Tibial artery (tissue), 4 donors: ENCODE results near the gene SEMA3E.
"Not testable (repeated sequence)": the region's sequence is repeated elsewhere in the genome, so short reads cannot be mapped to it uniquely, and the experiment has no call there.

ENCODE experiments used
- DNase-seq, 2 donors: peaks; one replicate each; pipeline ENCODE4 v3.0.0-alpha.2; 2019
- H3K27ac ChIP-seq, 2 donors: fragments of 200-600 bp; sonication (generic) in 1 of 2; 1 replicate in 1 of 2; 2 replicates in 1 of 2; pipeline ENCODE4 v1.5.1; 2018 to 2019; ENCODE audit warnings: mild to moderate bottlenecking in 1 of 2
- H3K27me3 ChIP-seq, 2 donors: fragments of 200-600 bp; sonication (generic) in 1 of 2; one replicate each; pipeline versions ENCODE4 v1.5.1 to v1.6.0; 2016 to 2019
- H3K36me3 ChIP-seq, 3 donors: fragments of 200-600 bp; sonication (generic) in 2 of 3; one replicate each; pipeline ENCODE4 v1.5.1; 2016 to 2019; ENCODE audit warnings: mild to moderate bottlenecking in 2 of 3
- H3K4me1 ChIP-seq, 4 donors: fragments of 200-600 bp; sonication (generic) in 2 of 4; 1 replicate in 3 of 4; 2 replicates in 1 of 4; pipeline ENCODE4 v1.5.1; 2016 to 2019
- H3K4me3 ChIP-seq, 2 donors: fragments of 200-600 bp; sonication (generic) in 1 of 2; 1 replicate in 1 of 2; 2 replicates in 1 of 2; pipeline ENCODE4 v1.5.1; 2018 to 2019; ENCODE audit warnings: mild to moderate bottlenecking in 2 of 2
- H3K9me3 ChIP-seq, 3 donors: fragments of 200-600 bp; sonication (generic) in 1 of 3; one replicate each; pipeline ENCODE4 v1.5.1; 2016 to 2019
- CTCF ChIP-seq, 2 experiments: fragments of 200-600 bp in 1 of 2; fragments of 450-650 bp in 1 of 2; IDR thresholded peaks; one replicate each; pipeline ENCODE4 v1.5.1; 2017 to 2019; ENCODE audit warnings: antibody characterized with exemption in 2 of 2, mild to moderate bottlenecking in 1 of 2, moderate library complexity in 1 of 2
- intact Hi-C: fragments of 100-400 bp; cut with DNase I; formaldehyde crosslinking; loops from one replicate; pipeline ENCODE4 v1.15.0; 2023; ENCODE audit warnings: low total_unique reads

Gene SEMA3E

DNA sequence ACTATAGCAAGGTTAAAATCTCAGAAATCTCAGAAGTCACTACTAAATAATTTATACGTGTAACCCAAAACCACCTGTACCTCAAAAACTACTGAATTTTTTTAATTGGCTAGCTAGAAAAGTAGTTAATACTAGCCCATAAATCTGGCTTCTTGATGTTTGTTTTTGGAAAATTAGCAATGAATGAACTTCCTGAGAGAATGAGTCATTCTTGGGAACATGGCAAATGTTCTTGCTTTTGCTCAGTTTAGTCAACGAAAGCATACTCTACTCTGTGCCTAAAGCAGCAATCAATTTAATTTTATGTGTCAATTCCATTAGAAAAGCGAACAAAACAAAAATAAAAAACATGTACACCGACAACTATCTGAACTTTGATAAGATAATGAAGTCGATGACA is 69.2 kb downstream of the SEMA3E start:
- H3K27me3 ChIP-seq: no peaks in the 10 kb centered on the region
- H3K9me3 ChIP-seq: no peaks in the 10 kb centered on the region
- no peak for TF ChIP-seq CTCF (IDR thresholded peaks at IDR 0.05)
- no peak overlapping the region for H3K4me3 ChIP-seq
- H3K27ac ChIP-seq: no peak overlapping the region
- intact Hi-C loops: no loop called here
- no peaks in the 10 kb centered on the region for H3K4me1 ChIP-seq
- H3K36me3 ChIP-seq: no peaks in the 10 kb centered on the region
- DNase-seq: no peak

DNA sequence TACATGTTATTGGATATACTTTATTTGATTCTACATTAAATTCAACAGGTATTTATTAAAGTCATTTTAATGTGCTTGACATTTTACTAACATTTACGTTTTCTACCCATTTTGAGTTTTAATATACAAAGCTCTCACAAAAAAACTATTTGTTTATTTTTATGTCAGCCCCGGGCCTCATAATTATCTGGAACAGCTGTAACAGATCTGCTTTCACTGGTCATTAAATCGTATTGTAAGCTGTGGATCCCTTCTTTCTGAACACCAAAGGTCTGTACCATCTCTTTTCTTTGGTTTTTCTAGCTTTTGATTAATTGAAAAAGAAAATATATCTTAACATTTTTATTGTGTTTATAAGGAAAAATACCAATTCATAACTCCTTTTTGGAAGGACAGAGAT is 73.5 kb downstream of the SEMA3E start:
- Histone ChIP-seq H3K9me3 (no peaks in the 10 kb centered on the region), H3K4me3 (no peak overlapping the region), H3K4me1 (no peaks in the 10 kb centered on the region), H3K27me3 (no peaks in the 10 kb centered on the region), H3K27ac (no peak overlapping the region), H3K36me3 (no peaks in the 10 kb centered on the region)
- intact Hi-C loops: no loop called here
- DNase-seq: no peak
- TF ChIP-seq CTCF (IDR thresholded peaks at IDR 0.05): no peak

GRCh38 chr7:83574616-83575015 is 74.3 kb downstream of the SEMA3E start:
- H3K4me1 ChIP-seq: no peaks in the 10 kb centered on the region
- no peaks in the 10 kb centered on the region for H3K27me3 ChIP-seq
- no peak for TF ChIP-seq CTCF (IDR thresholded peaks at IDR 0.05)
- H3K4me3 ChIP-seq: no peak overlapping the region
- intact Hi-C loops: no loop called here
- no peak for DNase-seq
- no peaks in the 10 kb centered on the region for H3K36me3 ChIP-seq
- H3K9me3 ChIP-seq: no peaks in the 10 kb centered on the region
- H3K27ac ChIP-seq: no peak overlapping the region

DNA sequence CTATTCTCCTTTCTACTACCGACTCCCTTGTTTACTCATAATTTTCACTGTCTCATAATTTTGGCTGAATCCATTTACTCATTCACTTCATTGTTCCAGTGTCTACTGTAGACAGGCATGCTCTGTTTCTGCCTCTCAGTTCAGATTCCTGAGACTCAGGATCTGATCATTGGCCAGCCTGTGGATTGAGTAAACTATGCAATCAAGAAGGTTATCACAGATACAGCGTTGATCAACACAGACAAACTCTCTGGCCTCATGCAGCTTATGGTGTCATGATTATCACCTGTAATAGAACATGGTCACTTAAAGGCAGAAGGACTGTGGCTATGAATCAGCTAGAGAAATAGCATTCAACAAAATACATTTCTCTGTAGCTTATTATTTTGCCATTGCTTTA is 86.0 kb downstream of the SEMA3E start:
- no peak for DNase-seq
- intact Hi-C loops: no loop called here

DNA sequence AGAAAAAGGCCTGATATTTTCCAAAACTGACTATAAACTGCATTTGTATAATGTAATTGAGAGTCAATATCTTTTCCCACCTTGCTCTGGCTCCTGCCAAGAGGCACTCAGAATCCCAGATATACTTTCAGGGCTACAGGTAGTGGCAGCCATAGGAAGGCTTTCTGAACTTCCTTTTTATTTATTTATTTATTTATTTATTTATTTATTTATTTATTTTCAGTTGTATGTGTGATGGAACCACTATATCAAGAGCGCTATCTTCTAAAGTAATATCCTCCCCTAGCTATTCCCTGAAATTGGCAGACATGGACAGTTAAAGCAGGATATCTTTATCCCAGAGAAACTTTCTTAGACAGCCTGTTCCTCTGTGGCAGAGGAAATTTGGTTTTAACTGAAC is 86.7 kb downstream of the SEMA3E start:
- DNase-seq: no peak
- H3K27ac ChIP-seq: no peak overlapping the region
- no peak for TF ChIP-seq CTCF (IDR thresholded peaks at IDR 0.05)
- H3K4me3 ChIP-seq: no peak overlapping the region
- intact Hi-C loops: no loop called here
- H3K27me3 ChIP-seq: no peaks in the 10 kb centered on the region
- no peaks in the 10 kb centered on the region for H3K9me3 ChIP-seq
- no peaks in the 10 kb centered on the region for H3K36me3 ChIP-seq
- no peaks in the 10 kb centered on the region for H3K4me1 ChIP-seq

More for the DNA sequence above, 86.0 kb downstream of the SEMA3E start:
- no peak overlapping the region for H3K27ac ChIP-seq
- no peaks in the 10 kb centered on the region for H3K27me3 ChIP-seq
- no peak overlapping the region for H3K4me3 ChIP-seq
- H3K9me3 ChIP-seq: no peaks in the 10 kb centered on the region
- no peak for TF ChIP-seq CTCF (IDR thresholded peaks at IDR 0.05)
- H3K36me3 ChIP-seq: no peaks in the 10 kb centered on the region
- H3K4me1 ChIP-seq: no peaks in the 10 kb centered on the region

DNA sequence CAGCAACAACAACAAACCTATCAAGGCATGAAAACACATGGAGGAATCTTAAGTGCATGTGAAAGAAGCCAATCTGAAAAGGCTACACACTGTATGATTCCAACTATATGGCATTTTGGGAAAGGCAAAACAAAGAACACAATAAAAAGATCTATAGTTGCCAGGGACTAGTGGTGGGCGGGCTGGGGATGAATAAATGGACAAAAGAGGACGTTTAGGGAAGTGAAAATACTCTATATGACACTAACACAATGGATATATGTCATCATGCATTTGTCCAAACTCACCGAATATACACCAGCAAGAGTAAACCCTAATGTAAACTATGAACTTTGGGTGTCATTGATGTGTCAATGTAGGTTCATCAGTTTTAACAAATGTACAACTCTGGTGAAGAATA is 89.1 kb downstream of the SEMA3E start:
- no peaks in the 10 kb centered on the region for H3K36me3 ChIP-seq
- no peaks in the 10 kb centered on the region for H3K27me3 ChIP-seq
- no peak for TF ChIP-seq CTCF (IDR thresholded peaks at IDR 0.05)
- no peaks in the 10 kb centered on the region for H3K9me3 ChIP-seq
- no peak overlapping the region for H3K27ac ChIP-seq
- intact Hi-C loops: loop anchor here (5.0 kb wide), 1 partner anchor 558 kb away; no protein-coding TSS in a partner anchor
- H3K4me1 ChIP-seq: no peaks in the 10 kb centered on the region
- no peak overlapping the region for H3K4me3 ChIP-seq
- DNase-seq: no peak

DNA sequence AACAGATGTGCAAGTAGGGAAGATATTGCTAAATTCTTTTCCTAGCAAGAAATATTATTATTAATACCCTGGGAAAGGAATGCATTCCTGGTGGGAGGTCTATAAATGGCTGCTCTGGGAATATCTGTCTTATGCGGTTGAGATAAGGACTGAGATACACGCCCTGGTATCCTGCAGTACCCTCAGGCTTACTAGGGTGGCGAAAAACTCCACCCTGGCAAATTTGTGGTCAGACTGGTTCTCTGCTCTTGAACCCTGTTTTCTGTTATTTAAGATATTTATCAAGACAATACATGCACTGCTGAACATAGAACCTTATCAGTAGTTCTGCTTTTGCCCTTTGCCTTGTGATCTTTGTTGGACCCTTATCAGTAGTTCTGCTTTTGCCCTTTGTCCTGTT is 96.4 kb downstream of the SEMA3E start:
- H3K36me3 ChIP-seq, intact Hi-C loops, H3K27me3 ChIP-seq, DNase-seq, H3K9me3 ChIP-seq, H3K27ac ChIP-seq, H3K4me3 ChIP-seq, H3K4me1 ChIP-seq: not testable (repeated sequence)
